GM12878 (cell line): ENCODE data around the gene ANXA2R. TPM values are rescaled to one million over a fixed set of nuclear protein-coding genes. Genes with fewer than 3 reads are reported as not detected.
"Not testable (repeated sequence)": the region's sequence is repeated elsewhere in the genome, so short reads cannot be mapped to it uniquely, and the experiment has no call there.

Experiments
- ATAC-seq: fragments of 200-7000 bp; cut with Tn5 transposase; 3 replicates; pipeline ENCODE4 v1.9.1; 2020; ENCODE audit warnings: mild to moderate bottlenecking, moderate library complexity
- BruUV-seq: library from RNA; stranded (reverse); fragments of 400-500 nt; replicated peaks from 2 replicates; lab custom pipeline; 2021; lab: Mats Ljungman, UMichigan
- CTCF ChIA-PET: fragments of 300-600 bp; sonication (Branson Sonifier 250); formaldehyde crosslinking; extraction: SDS; loops from one replicate; lab custom pipeline; 2021; ENCODE audit warnings: inconsistent platforms; lab: Yijun Ruan, JAX
- POLR2A ChIA-PET: fragments of 350-600 bp; formaldehyde crosslinking; extraction: SDS; loops from one replicate; lab custom pipeline; 2021; ENCODE audit warnings: inconsistent platforms; lab: Charles Lee
- RAD21 ChIA-PET: fragments of 300-600 bp; sonication (Branson Sonifier 250); formaldehyde crosslinking; loops from one replicate; lab custom pipeline; 2023; ENCODE audit warnings: antibody characterized with exemption; ENCODE audit not compliant: unreplicated experiment; lab: Charles Lee
- SMC1A ChIA-PET: fragments of 300-600 bp; sonication (Branson Sonifier 250); formaldehyde crosslinking; loops from one replicate; lab custom pipeline; 2023; ENCODE audit not compliant: unreplicated experiment, uncharacterized antibody; lab: Charles Lee
- DNase-seq: peaks from one replicate; pipeline ENCODE4 v3.0.0-alpha.2; 2011; ENCODE audit warnings: low read depth, low spot score
- FAIRE-seq: peaks from 3 replicates; lab custom pipeline; 2011; peaks lifted over from hg19 to GRCh38; lab: Jason Lieb, UNC
- H2AFZ ChIP-seq: 2 replicates; pipeline ENCODE4 v1.6.0; 2011; ENCODE audit warnings: low read depth, low read length, control low read depth; ENCODE audit not compliant: control insufficient read depth
- H3K27ac ChIP-seq: 2 replicates; pipeline ENCODE4 v1.5.1; 2011; ENCODE audit warnings: control low read depth; ENCODE audit not compliant: control insufficient read depth, insufficient read depth
- H3K27me3 ChIP-seq, 2 experiments: replicated peaks in 1 of 2; 2 replicates each; pipeline versions ENCODE4 v1.6.0 to v1.6.1; 2011; ENCODE audit warnings: low read length in 1 of 2; ENCODE audit not compliant: control insufficient read depth in 2 of 2, insufficient read depth in 2 of 2
- H3K36me3 ChIP-seq, 2 experiments: 2 replicates each; pipeline ENCODE4 v1.5.1; 2011; ENCODE audit warnings: low read length in 1 of 2; ENCODE audit not compliant: control insufficient read depth in 2 of 2, insufficient read depth in 2 of 2
- H3K4me1 ChIP-seq: 2 replicates; pipeline ENCODE4 v1.6.1; 2011; ENCODE audit warnings: mild to moderate bottlenecking, low read length, moderate library complexity, mixed read lengths; ENCODE audit not compliant: control insufficient read depth, insufficient read depth
- H3K4me2 ChIP-seq: 2 replicates; pipeline ENCODE4 v1.6.0; 2011; ENCODE audit warnings: control low read depth; ENCODE audit not compliant: control insufficient read depth, insufficient read depth
- H3K4me3 ChIP-seq: fragments of 200-600 bp; sonication (generic); 2 replicates; pipeline ENCODE4 v1.5.1; 2016
- H3K79me2 ChIP-seq: 2 replicates; pipeline ENCODE4 v1.6.0; 2011; ENCODE audit warnings: low read length; ENCODE audit not compliant: control insufficient read depth, insufficient read depth
- H3K9ac ChIP-seq: 2 replicates; pipeline ENCODE4 v1.8.0; 2011; ENCODE audit warnings: low read length, control low read depth, mixed read lengths; ENCODE audit not compliant: control insufficient read depth, insufficient read depth
- H3K9me3 ChIP-seq: replicated peaks from 3 replicates; pipeline ENCODE4 v1.5.1; 2011; ENCODE audit warnings: mild to moderate bottlenecking, low read length; ENCODE audit not compliant: control insufficient read depth, insufficient read depth
- H4K20me1 ChIP-seq: 2 replicates; pipeline ENCODE4 v1.6.0; 2011; ENCODE audit not compliant: control insufficient read depth, insufficient read depth
- IKZF1 ChIP-seq: fragments of 450-650 bp; conservative IDR thresholded peaks from 2 replicates; pipeline ENCODE4 v1.6.1; 2017; ENCODE audit warnings: antibody characterized with exemption, mild to moderate bottlenecking
- MEF2B ChIP-seq: fragments of 450-650 bp; IDR thresholded peaks from 2 replicates; pipeline ENCODE4 v1.6.1; 2018; ENCODE audit warnings: mild to moderate bottlenecking, moderate library complexity; ENCODE audit not compliant: partially characterized antibody, poor library complexity, severe bottlenecking
- NR2F1 ChIP-seq: fragments of 450-650 bp; conservative IDR thresholded peaks from 2 replicates; pipeline ENCODE4 v1.6.1; 2017; ENCODE audit warnings: mild to moderate bottlenecking
- RELB ChIP-seq: fragments of 450-650 bp; IDR thresholded peaks from 2 replicates; pipeline ENCODE4 v1.6.1; 2017; ENCODE audit warnings: low read depth, mild to moderate bottlenecking, moderate library complexity
- WGBS: methylation state at CpG from one replicate; pipeline ENCODE4 v1.1.6; 2016; ENCODE audit warnings: low lambda C conversion rate; ENCODE audit not compliant: insufficient replicate concordance, insufficient coverage; ENCODE audit errors: missing lambda C conversion rate; 5-methylcytosine and 5-hydroxymethylcytosine counted together
- in situ Hi-C: fragments of 300-500 bp; cut with MboI; formaldehyde crosslinking; loops from 9 replicates; pipeline ENCODE4 v1.14.3; 2018; ENCODE audit warnings: mixed read lengths
- intact Hi-C: fragments of 100-400 bp; cut with micrococcal nuclease; formaldehyde crosslinking; loops from one replicate; pipeline ENCODE4 v1.14.2; 2022; ENCODE audit not compliant: unreplicated experiment
- polyA plus RNA-seq, 11 experiments: library from polyadenylated mRNA; depleted of rRNA in 4 of 11; unstranded in 6 of 11; stranded (reverse) in 5 of 11; fragments of >200 nt; fragmentation: Nextera tagmentation in 4 of 11; fragmentation: Illumina TruSeq in 1 of 11; extraction: Ambion mirVana in 4 of 11; extraction: Trizol in 1 of 11; gene quantifications; 1 replicate in 1 of 11; 2 replicates in 10 of 11; pipeline versions ENCODE4 v1.2.1 to v1.2.3, GENCODE V29; 2011 to 2016; ENCODE audit warnings: inconsistent platforms in 2 of 11, missing spikeins in 2 of 11, low read depth in 1 of 11
- total RNA-seq, 4 experiments: library from RNA; depleted of rRNA in 3 of 4; stranded (reverse); fragments of >200 nt in 3 of 4; fragmentation: Illumina TruSeq in 1 of 4; extraction: Trizol in 1 of 4; gene quantifications; 2 replicates each; pipeline versions ENCODE4 v1.2.1 to v1.2.3, GENCODE V29; 2013 to 2021

The ANXA2R gene
- total and polyA plus RNA-seq, 10 of the 15 experiments (the other 5 are each of a cell fraction or from before 2014, with no cell fraction given), result 2.3 to 7.8 (median 4.4) TPM

GRCh38 chr5:43069401-43069720 is 29.2 kb upstream of the ANXA2R start:
- peak overlapping the region; percentile 91 for H3K4me3 ChIP-seq
- intact Hi-C loops, result loop anchor here (5.0 kb wide), 1 partner anchor 413 kb away; the partner anchor contains the start of gene TMEM267
- BruUV-seq, ATAC-seq, H3K36me3 ChIP-seq, H3K9ac ChIP-seq, in situ Hi-C loops, DNase-seq, H3K27me3 ChIP-seq, H2AFZ ChIP-seq, H4K20me1 ChIP-seq, H3K27ac ChIP-seq, FAIRE-seq, H3K9me3 ChIP-seq: not testable (repeated sequence)
- H3K4me1 ChIP-seq, result peaks cover 10% of the 10 kb centered on the region
- H3K4me2 ChIP-seq, result peak overlapping the region; percentile 96
- TF ChIP-seq NR2F1, result peak; percentile 31; the same call in 1 of the 2 replicates
- TF ChIP-seq MEF2B, result peak; percentile 14
- 0 out of 2 replicates have a peak, but pooled peaks have one; percentile 33 for TF ChIP-seq IKZF1
- TF ChIP-seq RELB, result 0 out of 2 replicates have a peak, but pooled peaks have one; percentile 33
- ChIA-PET POLR2A (interaction anchor here (0.6 kb wide), 1 partner anchor 34 kb away, joined by 4 read pairs; no protein-coding TSS in a partner anchor), SMC1A (interaction anchor here (0.7 to 3.0 kb wide), 4 partner anchors 21 to 416 kb away, joined by 3 to 9 read pairs (median 4); no protein-coding TSS in a partner anchor), CTCF (interaction anchor here (0.6 to 2.8 kb wide), 8 partner anchors 10 to 320 kb away, joined by 3 to 22 read pairs (median 6); no protein-coding TSS in a partner anchor), RAD21 (interaction anchor here (0.6 to 3.0 kb wide), 3 partner anchors 28 to 560 kb away, joined by 3 to 8 read pairs (median 3); no protein-coding TSS in a partner anchor)
- WGBS, result 12% methylated on average over 3 of the region's 3 CpGs
- H3K79me2 ChIP-seq, result peaks cover 37% of the 10 kb centered on the region
